Right lobe of liver (tissue), 4 donors: ENCODE results near the gene ULK4.

Source experiments
- CTCF ChIP-seq, 4 donors: fragments of 200-600 bp in 3 of 4; fragments of 450-650 bp in 1 of 4; IDR thresholded peaks; one replicate each; pipeline versions ENCODE4 v1.5.1 to v1.8.0; 2016 to 2022; ENCODE audit warnings: antibody characterized with exemption in 4 of 4, mild to moderate bottlenecking in 2 of 4
- POLR2A ChIP-seq: fragments of 450-650 bp; IDR thresholded peaks from one replicate; pipeline ENCODE4 v1.6.1; 2017; ENCODE audit warnings: antibody characterized with exemption, mild to moderate bottlenecking
- donor health status: DM: no; HTN: no; CAD: no.
- donor health status: DM: no; HTN: no; CAD: no.
- donor health status: DM: no; HTN: yes; CAD: no.

DNA sequence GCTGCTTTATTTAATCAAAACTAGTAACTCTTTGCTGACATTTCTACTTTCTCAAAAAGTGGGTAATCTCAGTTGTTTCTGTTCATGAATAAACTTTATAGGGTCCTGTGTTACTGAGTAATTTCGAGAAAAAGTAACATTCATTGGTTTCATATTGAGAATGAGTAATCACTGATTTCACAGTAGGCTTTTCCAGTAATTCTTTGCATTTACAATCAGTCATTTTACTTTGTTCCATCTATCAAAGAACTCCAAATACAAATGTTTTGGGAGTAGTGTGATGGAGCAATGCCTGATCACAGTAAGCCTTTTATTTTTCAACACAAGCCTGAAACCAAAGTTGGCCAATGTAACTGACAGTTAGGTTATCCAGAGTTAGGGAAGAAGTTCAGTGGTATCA, 353.6 kb downstream of the ULK4 start:
- no peak for TF ChIP-seq CTCF (IDR thresholded peaks at IDR 0.05)
- no peak for TF ChIP-seq POLR2A
